T-helper 2 cell treated with Interferon-gamma antibody and Interleukin-4, amounts not matched to agents 100 ng/mL and 5 ng/mL, for 36 hours (primary cell): ENCODE results near the gene DCAF5. TPM values are rescaled to one million over a fixed set of nuclear protein-coding genes. Genes with fewer than 3 reads are reported as not detected.
"Not testable (repeated sequence)": the region's sequence is repeated elsewhere in the genome, so short reads cannot be mapped to it uniquely, and the experiment has no call there.

Source experiments
- intact Hi-C: fragments of 100-400 bp; cut with micrococcal nuclease; formaldehyde crosslinking; loops from one replicate; pipeline ENCODE4 v1.15.1; 2023
- total RNA-seq: library from RNA; stranded (reverse); gene quantifications from 2 replicates; pipeline ENCODE4 v1.2.3, GENCODE V29; 2022

Gene DCAF5
- total RNA-seq = 34.2 and 35.8 TPM in 2 replicates

DNA sequence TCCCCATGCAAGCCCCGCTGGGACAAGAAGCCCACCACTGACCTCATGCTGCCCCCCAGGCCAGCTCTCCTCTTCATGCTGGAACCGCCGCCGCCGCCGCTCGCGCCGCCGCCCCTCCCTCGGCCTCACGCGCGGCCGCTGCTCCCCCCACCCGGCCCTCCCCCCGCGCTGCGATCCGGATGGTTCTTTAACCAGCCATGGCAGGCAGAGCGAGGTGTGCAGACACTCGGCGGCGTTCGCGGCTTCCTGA, at the start of gene DCAF5:
TSS of gene DCAF5 (minus strand) at position 218 of the 250 bp plus-strand sequence. CDS start at position 77, 141 bp downstream.
- intact Hi-C loops = loop anchor here (1.0 to 5.0 kb wide), 4 partner anchors 40 to 1332 kb away; partner anchors contain the start of genes ERH, SLC39A9 and SUSD6

- intact Hi-C loops = no loop called here
These were observed 46.9 kb upstream of the DCAF5 start for GRCh38 chr14:69199786-69200185.

GRCh38 chr14:69193721-69194120, 40.8 kb upstream of the DCAF5 start:
- intact Hi-C loops = loop anchor here (2.0 kb wide), 1 partner anchor 41 kb away; the partner anchor contains the start of gene DCAF5

GRCh38 chr14:69191340-69192111, 38.6 kb upstream of the DCAF5 start, which contains the start of gene EXD2:
EXD2 (plus strand) TSS chr14:69191498; CDS start chr14:69209471, 17,973 bp downstream.
- intact Hi-C loops = loop anchor here (2.0 kb wide), 1 partner anchor 39 kb away; the partner anchor contains the start of gene DCAF5

DNA sequence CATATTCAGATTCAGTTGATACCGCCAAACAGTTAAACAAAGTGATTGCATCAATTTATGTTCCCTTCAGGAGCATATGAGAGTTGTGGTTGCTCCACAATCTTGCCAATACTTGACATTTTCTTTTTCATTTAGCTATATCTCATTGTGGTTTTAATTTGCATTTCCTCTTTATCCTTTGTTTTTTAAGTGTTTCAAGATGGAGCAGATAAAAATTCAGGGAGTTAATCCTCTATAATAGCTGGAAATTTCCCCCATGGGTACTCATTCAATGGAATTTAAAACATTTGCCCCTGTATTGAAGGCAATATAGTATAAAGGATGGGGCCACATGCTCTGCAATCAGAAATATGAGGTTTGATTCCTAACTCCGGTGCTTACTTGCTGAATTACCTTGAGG, 37.3 kb upstream of the DCAF5 start:
- intact Hi-C loops = no loop called here

DNA sequence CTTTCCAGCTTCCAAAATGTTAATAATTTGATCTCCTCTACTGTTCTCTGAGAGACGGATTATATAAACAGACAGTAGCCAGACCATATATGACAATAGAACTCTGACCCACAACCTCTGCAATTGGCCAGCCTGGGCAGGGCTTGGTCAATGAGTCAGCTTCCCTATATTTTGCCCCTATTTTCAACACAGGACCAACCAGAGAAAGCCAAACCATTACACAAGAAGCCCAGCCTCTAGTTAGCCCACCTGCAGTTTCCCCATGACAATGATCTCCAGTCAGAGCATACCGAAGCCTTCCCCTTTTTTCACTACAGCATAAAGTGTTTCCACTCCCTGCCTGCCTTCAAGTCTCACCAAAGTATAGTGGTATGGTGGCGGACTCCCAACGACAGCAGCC, 30.8 kb upstream of the DCAF5 start:
- intact Hi-C loops = no loop called here

- intact Hi-C loops = not testable (repeated sequence)
These were observed 29.7 kb upstream of the DCAF5 start for GRCh38 chr14:69182580-69182979.

DNA sequence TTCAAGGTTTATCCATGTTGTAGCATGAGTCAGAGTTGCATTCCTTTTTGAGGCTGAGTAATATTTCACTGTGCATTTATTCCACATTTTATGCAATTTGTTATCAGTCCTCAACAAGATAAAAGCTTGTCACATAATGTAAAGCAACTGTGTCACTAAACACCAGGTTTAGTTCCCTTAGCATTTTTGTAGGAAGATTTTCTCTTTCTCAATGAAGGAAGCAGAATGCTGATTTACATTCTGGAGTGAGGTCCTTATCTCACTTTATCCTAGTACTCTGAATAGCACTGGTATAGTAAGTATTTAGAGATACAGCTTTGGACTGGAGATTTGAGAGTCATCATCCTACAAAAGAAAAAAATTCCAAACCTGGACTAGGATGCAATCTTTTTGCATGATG, 28.6 kb upstream of the DCAF5 start:
- intact Hi-C loops = no loop called here

GRCh38 chr14:69175130-69175529, 22.2 kb upstream of the DCAF5 start:
- intact Hi-C loops = no loop called here

DNA sequence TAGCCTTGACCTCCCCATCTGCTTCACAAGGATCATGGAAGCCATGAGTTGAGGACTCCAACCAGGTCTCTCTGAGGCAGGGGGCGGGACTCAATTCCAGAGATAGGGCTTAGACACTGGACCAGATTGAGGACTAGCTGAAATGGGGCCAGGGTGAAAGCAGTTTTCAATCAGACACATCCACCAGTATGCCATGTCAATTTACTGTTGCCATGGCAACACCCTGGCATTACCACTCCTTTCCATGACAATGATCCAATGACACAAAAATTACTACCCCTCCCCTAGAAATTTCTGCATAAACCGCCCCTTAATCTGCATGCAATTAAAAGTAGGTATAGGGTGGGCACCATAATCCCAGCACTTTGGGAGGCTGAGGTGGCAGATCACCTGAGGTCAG, 18.6 kb upstream of the DCAF5 start:
- intact Hi-C loops = no loop called here

DNA sequence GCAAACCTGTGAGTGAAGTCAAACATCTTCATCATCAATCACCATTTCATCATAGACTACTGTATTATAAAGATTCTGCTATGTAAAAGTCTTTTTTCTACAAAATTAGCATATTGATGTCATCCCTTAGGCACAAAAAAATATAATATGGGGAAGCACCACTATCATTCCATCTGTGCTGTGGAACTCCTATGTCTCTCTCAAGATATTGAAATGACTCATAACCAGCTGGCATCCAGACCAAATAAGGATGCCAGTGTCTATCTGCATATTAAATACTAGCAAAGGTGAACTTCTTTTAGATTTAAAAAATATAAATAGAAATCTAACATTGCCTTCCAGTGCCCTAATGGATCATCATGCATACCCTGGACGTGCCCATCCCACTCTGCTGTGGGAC, 17.9 kb upstream of the DCAF5 start:
- intact Hi-C loops = no loop called here

- intact Hi-C loops = not testable (repeated sequence)
These were observed 12.9 kb upstream of the DCAF5 start for GRCh38 chr14:69165787-69166186.

GRCh38 chr14:69161590-69161989, 8.7 kb upstream of the DCAF5 start:
- intact Hi-C loops = no loop called here

- intact Hi-C loops = no loop called here
These were observed 3.3 kb upstream of the DCAF5 start for GRCh38 chr14:69156224-69156623.

DNA sequence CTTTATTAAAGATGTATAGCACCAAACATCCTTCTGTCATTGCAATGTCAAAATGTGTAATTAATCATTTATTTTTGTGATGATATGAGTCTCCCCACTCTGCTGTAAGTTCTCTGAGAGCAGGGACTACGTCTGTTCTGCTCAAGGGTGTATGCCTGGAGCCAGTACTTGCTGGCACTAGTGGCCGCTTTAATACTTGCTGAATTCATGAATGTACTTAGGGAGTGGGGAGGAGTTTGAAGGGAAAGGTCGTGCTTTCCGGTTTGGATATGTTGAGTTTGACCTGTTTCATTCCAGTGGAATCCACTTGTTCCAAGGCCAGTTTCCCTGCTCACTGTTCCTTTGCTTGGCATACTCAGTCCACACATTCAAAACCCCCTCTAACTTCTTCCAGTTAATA, 1.9 kb upstream of the DCAF5 start:
- intact Hi-C loops = loop anchor here (5.0 kb wide), 1 partner anchor 458 kb away; the partner anchor contains the start of gene SUSD6

GRCh38 chr14:69153873-69154270, 953 bp upstream of the DCAF5 start:
- intact Hi-C loops = loop anchor here (1.0 to 5.0 kb wide), 4 partner anchors 39 to 1333 kb away; partner anchors contain the start of genes ERH, SLC39A9 and SUSD6

- intact Hi-C loops = loop anchor here (1.0 to 5.0 kb wide), 4 partner anchors 39 to 1333 kb away; partner anchors contain the start of genes ERH, SLC39A9 and SUSD6
These were observed 393 bp upstream of the DCAF5 start for GRCh38 chr14:69153152-69153872.

- intact Hi-C loops = loop anchor here (2.0 to 5.0 kb wide), 3 partner anchors 40 to 1332 kb away; partner anchors contain the start of gene SUSD6
These were observed 578 bp downstream of the DCAF5 start for GRCh38 chr14:69152181-69152901.

- intact Hi-C loops = loop anchor here (1.0 to 5.0 kb wide), 4 partner anchors 22 to 1331 kb away; partner anchors contain the start of gene SUSD6
These were observed 1.3 kb downstream of the DCAF5 start for GRCh38 chr14:69151458-69152180.

GRCh38 chr14:69149461-69150244, 3.3 kb downstream of the DCAF5 start:
- intact Hi-C loops = loop anchor here (5.0 kb wide), 1 partner anchor 463 kb away; the partner anchor contains the start of gene SUSD6
